ENCODE results near the gene POC1B. TPM values are rescaled to one million over a fixed set of nuclear protein-coding genes. Genes with fewer than 3 reads are reported as not detected.

Gene POC1B
- total and polyA plus RNA-seq, 11 donors, result 3.3 to 12.4 (median 8.5) TPM

GRCh38 chr12:89529738-89530137 lies 3.9 kb upstream of the POC1B start:
- Histone ChIP-seq H3K4me1 (peaks cover 0 to 16% (median 10%) of the 10 kb centered on the region in 12 donors), H3K27ac (no peak overlapping the region), H3K27me3 (no peaks in the 10 kb centered on the region), H3K4me3 (no peak overlapping the region), H3K9me3 (no peaks in the 10 kb centered on the region), H3K36me3 (no peaks in the 10 kb centered on the region)
- WGBS, 4 donors, result 47 to 64% (median 52%) methylated on average over 1 of the region's 1 CpG
- DNase-seq (no peak), ATAC-seq (no peak)
- intact Hi-C loops (cut with DNase I), result loop anchor here (2.0 to 10.0 kb wide), 10 partner anchors 42 to 512 kb away; partner anchors contain the start of gene DUSP6 (in 4 of the 10)
- TF ChIP-seq POLR2A (IDR thresholded peaks at IDR 0.05), result no peak
- TF ChIP-seq CTCF (IDR thresholded peaks at IDR 0.05), result peak; percentile 55 to 79 (median 72)

GRCh38 chr12:89528434-89528833 lies 2.6 kb upstream of the POC1B start:
- no peak overlapping the region for H3K27ac ChIP-seq
- no peaks in the 10 kb centered on the region for H3K36me3 ChIP-seq
- ATAC-seq (no peak), DNase-seq (no peak)
- no peaks in the 10 kb centered on the region for H3K9me3 ChIP-seq
- TF ChIP-seq CTCF (IDR thresholded peaks at IDR 0.05), result no peak
- no peak for TF ChIP-seq POLR2A (IDR thresholded peaks at IDR 0.05)
- peaks cover 4 to 23% (median 17%) of the 10 kb centered on the region in 12 donors for H3K4me1 ChIP-seq
- intact Hi-C loops (cut with DNase I), result loop anchor here (2.0 to 10.0 kb wide), 10 partner anchors 41 to 511 kb away; partner anchors contain the start of gene DUSP6 (in 4 of the 10)
- H3K27me3 ChIP-seq, result no peaks in the 10 kb centered on the region
- WGBS, 4 donors, result 78 to 89% (median 84%) methylated on average over 4 of the region's 4 CpGs
- H3K4me3 ChIP-seq, result no peak overlapping the region

- Histone ChIP-seq H3K4me3 (peak overlapping the region; percentile 68 to 97 (median 92)), H3K27me3 (no peaks in the 10 kb centered on the region), H3K4me1 (peaks cover 6 to 52% (median 37%) of the 10 kb centered on the region in 12 donors), H3K36me3 (peaks cover 0 to 3% (median 0%) of the 10 kb centered on the region in 9 donors), H3K9me3 (no peaks in the 10 kb centered on the region), H3K27ac (peak overlapping the region; percentile 74 to 95 (median 90))
- 0 to 1% (median 0%) methylated on average over 1 to 53 of the region's 53 CpGs for WGBS, 4 donors
- ATAC-seq, result peak; percentile 7 to 48 (median 33)
- intact Hi-C loops (cut with DNase I), result loop anchor here (2.0 to 10.0 kb wide), 11 partner anchors 38 to 508 kb away; partner anchors contain the start of gene DUSP6 (in 4 of the 10)
- DNase-seq, result peak in 4 of 5 donors; percentile 35 to 77 (median 42)
- TF ChIP-seq CTCF (IDR thresholded peaks at IDR 0.05), result peak in 1 of 12 donors; percentile 2
- TF ChIP-seq POLR2A (IDR thresholded peaks at IDR 0.05), result no peak
Observed at GRCh38 chr12:89525305-89525823, 483 bp downstream of the POC1B start.

- peak in 1 of 2 donors; percentile 62 for TF ChIP-seq POLR2A (IDR thresholded peaks at IDR 0.05)
- peak; percentile 56 to 81 (median 67) for TF ChIP-seq CTCF (IDR thresholded peaks at IDR 0.05)
- Histone ChIP-seq H3K36me3 (peaks cover 0 to 3% (median 0%) of the 10 kb centered on the region in 9 donors), H3K9me3 (no peaks in the 10 kb centered on the region), H3K4me3 (peak within 1 kb of the TSS; percentile 68 to 97 (median 92)), H3K27ac (peak within 1 kb of the TSS; percentile 74 to 95 (median 90)), H3K4me1 (peaks cover 6 to 53% (median 35%) of the 10 kb centered on the region in 12 donors), H3K27me3 (no peaks in the 10 kb centered on the region)
- 0 to 1% (median 1%) methylated on average over 37 to 43 of the region's 43 CpGs for WGBS, 4 donors
- peak; percentile 88 to 90 (median 89) for DNase-seq
- peak; percentile 83 to 95 (median 93) for ATAC-seq
- intact Hi-C loops (cut with DNase I), result loop anchor here (1.0 to 10.0 kb wide), 13 partner anchors 37 to 507 kb away; partner anchors contain the start of gene DUSP6 (in 4 of the 10)
Observed at GRCh38 chr12:89524541-89525304, 1.1 kb downstream of the POC1B start, which contains the start of gene GALNT4. Gene GALNT4, minus strand, starts transcription at chr12:89524796. Its CDS starts 247 bp downstream, at chr12:89524549.
